Activated T-cell treated with anti-CD3 and anti-CD28 coated beads, Interleukin-2, amount 50 U/mL, for 1 hour (primary cell): Measurements from ENCODE around the gene KLF5.
"Not testable (repeated sequence)": the region's sequence is repeated elsewhere in the genome, so short reads cannot be mapped to it uniquely, and the experiment has no call there.

Experiments used
- DNase-seq: peaks from one replicate; pipeline ENCODE4 v3.0.0-alpha.2; 2020

KLF5 gene

DNA sequence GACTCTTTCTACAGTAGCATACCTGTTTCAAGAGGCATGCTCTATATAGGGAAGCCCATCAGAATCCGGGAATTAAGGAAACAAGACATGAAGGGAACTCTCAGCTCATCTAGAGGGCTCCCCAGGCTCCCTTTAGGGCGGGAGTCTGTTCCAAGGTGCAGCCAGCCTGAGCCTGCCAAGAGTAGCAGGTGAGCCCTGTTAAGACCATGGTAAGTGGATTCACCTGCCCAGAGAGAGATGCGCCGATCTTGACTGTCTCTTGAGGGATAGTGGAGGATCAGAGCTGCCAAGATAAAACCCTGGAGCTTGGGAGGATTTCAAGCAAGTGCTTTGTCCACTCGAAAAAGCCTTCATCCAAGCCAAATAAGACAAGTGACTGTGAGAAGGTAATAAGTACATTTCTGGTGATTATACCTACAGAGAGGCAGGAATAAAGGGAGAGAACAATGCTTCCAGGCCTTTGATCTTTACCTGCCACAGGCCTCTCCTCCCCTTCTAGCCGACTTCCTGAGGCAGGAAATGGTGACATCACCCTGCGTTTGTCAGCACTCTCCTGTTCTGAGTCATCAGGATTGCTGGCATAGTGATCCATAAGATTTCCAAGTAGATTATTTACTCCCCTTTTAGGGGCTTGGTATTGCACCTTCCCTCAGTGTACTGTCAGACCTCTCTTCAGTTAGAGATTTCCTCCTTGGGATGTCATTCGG lies 31.5 kb downstream of the KLF5 start:
- no peak for DNase-seq

DNA sequence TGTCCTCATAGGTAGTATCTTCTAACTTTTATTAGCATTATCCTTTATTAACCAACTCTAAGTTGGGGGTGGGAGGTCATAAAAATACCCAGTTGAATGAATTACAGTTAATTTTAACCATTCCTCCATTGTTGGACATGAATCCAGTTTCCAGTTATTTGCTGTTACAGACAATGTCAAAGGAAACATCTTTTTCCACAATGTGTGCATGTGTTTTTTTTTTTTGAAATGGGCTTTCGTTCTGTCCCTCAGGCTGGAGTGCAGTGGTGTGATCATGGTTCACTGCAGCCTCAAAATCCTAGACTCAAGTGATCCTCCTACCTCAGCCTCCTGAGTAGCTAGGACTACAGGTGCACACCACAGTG lies 32.0 kb downstream of the KLF5 start:
- no peak for DNase-seq

DNA sequence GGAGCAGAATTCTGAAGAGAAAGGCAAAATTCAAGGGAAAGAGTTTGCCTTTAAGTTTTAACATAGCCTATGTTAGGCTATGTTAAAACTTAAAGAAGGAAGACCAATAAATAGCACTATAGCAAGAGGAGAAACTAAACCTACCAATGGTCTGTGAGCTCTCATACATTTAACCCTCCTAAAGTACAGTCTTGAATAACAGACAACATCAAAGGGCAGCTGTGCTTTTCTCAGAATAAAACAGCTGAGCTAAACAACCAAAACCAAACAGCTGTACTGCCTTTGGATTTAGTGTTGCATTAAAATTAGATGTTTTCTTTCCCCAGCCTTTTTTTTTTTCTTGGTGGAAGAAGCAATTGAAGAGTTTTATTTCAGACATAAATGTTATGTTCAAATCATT lies 34.0 kb downstream of the KLF5 start:
- no peak for DNase-seq

- no peak for DNase-seq
Observed at GRCh38 chr13:73096173-73096572, 37.4 kb downstream of the KLF5 start.

- no peak for DNase-seq
Observed at GRCh38 chr13:73096638-73097037, 37.8 kb downstream of the KLF5 start.

DNA sequence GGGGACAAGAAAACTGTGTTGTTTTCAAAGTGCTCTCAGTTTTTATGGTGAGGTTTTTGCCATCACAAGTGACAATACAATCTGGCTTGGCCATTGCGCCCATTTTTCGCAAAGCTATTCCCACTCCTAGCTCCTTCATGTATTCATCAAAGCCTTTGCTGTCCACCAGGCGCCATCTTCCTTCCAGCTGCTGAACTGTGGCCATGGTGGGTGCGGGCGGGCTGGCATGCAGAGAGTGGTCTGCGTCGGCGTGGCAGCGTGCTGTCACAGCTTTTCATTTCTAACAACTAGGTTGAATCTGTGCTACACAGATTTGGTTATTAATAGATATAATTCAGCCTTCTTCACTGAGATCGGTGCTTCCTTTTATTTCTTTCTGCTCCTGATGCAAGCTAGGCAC lies 42.0 kb downstream of the KLF5 start:
- DNase-seq: not testable (repeated sequence)

GRCh38 chr13:73101351-73102007 lies 42.7 kb downstream of the KLF5 start:
- DNase-seq: no peak

- no peak for DNase-seq
Observed at GRCh38 chr13:73103238-73103637, 44.4 kb downstream of the KLF5 start.

GRCh38 chr13:73106513-73107178 lies 47.8 kb downstream of the KLF5 start:
- DNase-seq: no peak

GRCh38 chr13:73107481-73107880 lies 48.7 kb downstream of the KLF5 start:
- DNase-seq: no peak

DNA sequence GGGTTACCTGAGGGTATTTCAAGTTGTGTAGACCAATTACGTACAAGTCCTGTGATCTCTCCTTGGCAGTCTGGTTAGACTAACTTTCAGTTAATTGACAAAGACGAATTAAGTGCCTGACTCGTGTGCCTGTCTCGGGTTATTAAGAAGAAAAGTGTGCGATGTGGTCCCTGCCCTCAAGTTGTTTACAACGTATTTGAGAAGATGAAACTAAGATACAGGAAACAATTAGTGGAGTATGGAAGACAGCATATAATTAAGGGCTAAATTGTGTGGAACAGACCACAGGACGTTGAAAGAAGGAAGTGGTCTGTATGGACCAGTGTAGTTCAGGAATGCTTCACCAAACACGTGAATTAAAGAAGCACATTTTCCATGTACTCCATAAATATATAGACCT lies 49.2 kb downstream of the KLF5 start:
- DNase-seq: no peak

GRCh38 chr13:73109288-73109899 lies 50.6 kb downstream of the KLF5 start:
- no peak for DNase-seq

DNA sequence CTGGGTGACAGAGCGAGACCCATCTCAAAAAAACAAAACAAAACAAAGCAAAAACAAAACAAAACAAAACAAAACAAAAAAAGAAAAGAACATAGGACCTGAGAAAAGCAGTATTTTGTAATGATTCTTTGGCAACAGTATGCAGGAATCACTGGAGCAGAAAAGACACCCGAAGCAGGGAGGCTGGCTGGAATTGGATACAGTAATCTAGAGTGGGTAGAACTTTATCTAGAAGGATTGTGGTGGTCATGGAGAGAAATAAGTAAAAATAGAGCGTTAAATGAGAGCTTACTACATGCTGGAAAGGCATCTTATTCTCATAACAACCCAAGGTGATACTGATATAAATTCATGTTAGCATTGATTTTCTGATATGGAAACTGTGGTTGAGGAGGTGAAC lies 51.2 kb downstream of the KLF5 start:
- DNase-seq: no peak

DNA sequence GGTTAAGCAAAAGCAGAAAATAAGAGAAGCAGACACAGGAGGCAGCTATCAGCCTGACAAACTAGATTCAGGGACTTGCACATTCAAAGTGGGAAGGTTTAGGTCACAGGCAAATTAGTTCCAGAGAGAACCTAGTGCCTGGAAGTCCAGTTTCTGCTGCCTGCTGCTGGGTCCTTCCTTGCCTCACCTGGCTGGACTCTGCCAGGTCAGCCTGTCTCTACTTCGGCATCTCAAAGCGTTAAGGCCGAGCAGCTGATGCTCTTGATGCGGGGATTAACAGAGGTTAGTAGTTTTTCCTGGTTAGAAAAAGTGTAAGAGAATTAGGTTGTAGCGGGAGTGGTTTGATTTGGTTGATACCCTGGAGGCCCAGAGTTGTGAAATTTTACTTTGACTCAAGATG lies 52.0 kb downstream of the KLF5 start:
- no peak for DNase-seq

DNA sequence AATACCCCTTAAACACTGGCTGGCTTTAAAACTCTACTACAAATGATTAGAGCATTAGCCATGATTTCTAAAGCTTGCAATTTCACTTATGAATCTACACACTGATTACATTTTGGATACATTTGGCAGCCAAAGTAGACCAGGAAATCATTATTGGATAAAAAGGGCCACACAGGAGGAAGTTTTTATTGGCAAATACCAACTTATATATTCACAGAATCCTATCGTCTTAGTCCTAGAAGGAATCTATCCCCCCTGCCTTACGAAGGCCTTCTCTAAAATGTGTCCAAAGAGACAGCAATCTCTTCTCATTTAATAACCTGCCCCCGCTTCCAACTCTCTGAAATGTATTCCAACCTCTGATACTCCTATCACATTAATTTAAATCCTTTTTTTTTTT lies 52.5 kb downstream of the KLF5 start:
- no peak for DNase-seq

DNA sequence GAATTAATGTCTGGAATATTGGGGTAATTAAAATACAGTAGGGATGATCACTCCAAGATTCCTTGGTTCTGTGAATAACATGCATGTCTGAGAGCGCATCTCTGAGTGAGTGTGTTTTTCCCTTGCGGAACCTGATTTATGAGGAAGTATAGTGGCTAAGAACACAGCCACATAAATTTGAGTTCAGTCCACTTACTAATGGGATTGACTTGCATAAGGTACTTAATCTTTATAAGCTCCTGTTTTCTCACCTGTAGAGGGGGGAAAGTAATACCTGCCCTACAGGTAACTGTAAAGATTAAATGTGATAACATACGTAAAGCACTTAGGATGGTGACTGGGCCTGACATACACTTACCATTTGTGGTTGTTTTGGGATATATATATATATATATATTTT lies 60.8 kb downstream of the KLF5 start:
- DNase-seq: no peak
